A673 (cell line): ENCODE measurements around the gene IRS2.

Experiments
- CTCF ChIP-seq: fragments of 300-800, 200-600 bp; sonication (generic); conservative IDR thresholded peaks from 2 replicates; pipeline ENCODE4 v1.5.1; 2017; ENCODE audit warnings: low read depth, mild to moderate bottlenecking, antibody characterized with exemption, low read length, moderate library complexity, mixed read lengths
- EZH2 ChIP-seq: fragments of 200-600 bp; sonication (generic); IDR thresholded peaks from 2 replicates; pipeline ENCODE4 v1.6.1; 2017; ENCODE audit warnings: borderline replicate concordance, low read depth, mild to moderate bottlenecking, mixed read lengths, antibody characterized with exemption, low read length; ENCODE audit not compliant: poor library complexity, severe bottlenecking

- TF ChIP-seq CTCF (no peak), EZH2 (no peak)
These were observed 26.0 kb upstream of the IRS2 start for GRCh38 chr13:109812382-109812781.
